NCI-H69 (cell line): Measurements from ENCODE around the gene ELP4.
"Not testable (repeated sequence)": the region's sequence is repeated elsewhere in the genome, so short reads cannot be mapped to it uniquely, and the experiment has no call there.

ENCODE experiments used
- DNase-seq: peaks from one replicate; lab custom pipeline; 2025; lab: John Stamatoyannopoulos, UW

The ELP4 gene, protein sequence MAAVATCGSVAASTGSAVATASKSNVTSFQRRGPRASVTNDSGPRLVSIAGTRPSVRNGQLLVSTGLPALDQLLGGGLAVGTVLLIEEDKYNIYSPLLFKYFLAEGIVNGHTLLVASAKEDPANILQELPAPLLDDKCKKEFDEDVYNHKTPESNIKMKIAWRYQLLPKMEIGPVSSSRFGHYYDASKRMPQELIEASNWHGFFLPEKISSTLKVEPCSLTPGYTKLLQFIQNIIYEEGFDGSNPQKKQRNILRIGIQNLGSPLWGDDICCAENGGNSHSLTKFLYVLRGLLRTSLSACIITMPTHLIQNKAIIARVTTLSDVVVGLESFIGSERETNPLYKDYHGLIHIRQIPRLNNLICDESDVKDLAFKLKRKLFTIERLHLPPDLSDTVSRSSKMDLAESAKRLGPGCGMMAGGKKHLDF

GRCh38 chr11:31509429-31510345 is at the start of gene ELP4, which contains the start of gene IMMP1L:
Gene ELP4 (plus strand): TSS chr11:31509767. CDS start chr11:31509785, 18 bp downstream.
Gene IMMP1L (minus strand): TSS chr11:31509622. CDS start chr11:31463276, 46,346 bp downstream.
- peak; percentile 99 for DNase-seq

- no peak for DNase-seq
Measured at GRCh38 chr11:31464436-31464835, 45.1 kb upstream of the ELP4 start.

DNA sequence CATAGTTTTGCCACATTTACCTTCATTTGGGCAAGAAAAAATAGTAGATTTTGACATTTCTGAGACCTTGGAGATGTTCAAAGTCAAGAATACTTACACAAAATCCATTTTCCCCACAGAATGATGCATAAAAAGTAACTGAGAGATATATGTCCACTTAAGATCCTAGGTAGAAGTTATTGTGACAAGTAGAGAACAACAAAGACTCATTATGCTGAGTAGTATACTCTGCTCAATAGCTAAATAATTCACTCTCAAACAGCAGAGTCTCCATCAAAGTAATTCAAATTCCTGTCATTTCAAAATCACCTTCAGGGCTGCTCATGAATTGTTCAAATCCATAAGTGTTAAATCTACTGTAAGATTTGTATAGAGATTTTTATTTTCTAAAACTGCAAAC is 35.5 kb upstream of the ELP4 start:
- DNase-seq = no peak

DNA sequence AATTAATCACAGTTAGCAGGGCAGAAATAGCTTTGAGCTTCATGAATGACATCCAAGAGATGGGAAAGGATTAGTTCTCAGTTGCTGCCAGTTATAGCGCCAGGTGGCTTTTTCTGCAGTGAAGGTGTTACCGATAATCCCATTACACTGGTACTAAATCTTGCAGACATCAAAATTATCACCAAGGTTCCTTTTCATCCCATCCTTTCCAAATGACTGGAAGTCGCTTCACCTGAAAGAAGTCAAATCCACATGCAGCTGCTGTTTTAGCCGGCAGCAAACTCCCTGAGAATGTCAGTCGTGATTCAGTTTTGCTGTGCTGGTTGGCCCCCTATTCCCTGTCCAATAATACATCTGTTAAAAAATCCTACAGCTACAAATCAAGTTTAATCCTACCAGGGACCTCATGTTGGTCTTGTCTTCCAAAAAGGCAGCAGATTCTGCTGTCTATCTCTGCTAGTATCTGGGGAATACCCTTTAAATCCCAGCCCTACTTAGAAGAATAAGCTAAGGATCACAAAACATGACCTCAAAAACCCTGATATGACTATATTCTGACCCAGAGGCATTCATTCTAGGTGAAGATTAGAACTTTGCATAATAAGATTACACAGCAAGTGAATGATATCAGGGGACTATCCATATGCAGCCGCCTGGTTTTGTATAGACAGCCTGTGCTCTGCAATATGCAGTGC is 31.9 kb upstream of the ELP4 start:
- DNase-seq = peak; percentile 70

- no peak for DNase-seq
Measured at GRCh38 chr11:31478223-31478590, 31.4 kb upstream of the ELP4 start.

- DNase-seq = no peak
Measured at GRCh38 chr11:31479066-31479465, 30.5 kb upstream of the ELP4 start.

DNA sequence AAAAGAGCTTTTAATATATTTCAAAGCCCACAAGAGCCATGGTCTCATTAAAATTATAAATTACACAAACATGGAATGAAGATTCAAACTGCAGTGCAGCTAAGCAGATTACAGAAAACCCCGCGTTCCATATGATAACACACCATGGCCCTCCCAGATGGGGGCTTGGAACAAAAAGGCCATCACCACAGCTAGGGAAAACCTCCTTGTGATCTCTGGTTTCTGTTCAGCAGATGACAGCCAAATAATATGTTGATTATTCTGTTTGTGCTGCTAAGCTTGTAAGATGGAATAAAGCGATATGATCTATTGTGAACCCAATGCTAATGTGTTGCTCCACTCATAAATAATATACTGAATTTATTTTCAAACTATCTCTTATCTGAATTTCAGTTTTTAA is 28.6 kb upstream of the ELP4 start:
- peak; percentile 51 for DNase-seq

DNA sequence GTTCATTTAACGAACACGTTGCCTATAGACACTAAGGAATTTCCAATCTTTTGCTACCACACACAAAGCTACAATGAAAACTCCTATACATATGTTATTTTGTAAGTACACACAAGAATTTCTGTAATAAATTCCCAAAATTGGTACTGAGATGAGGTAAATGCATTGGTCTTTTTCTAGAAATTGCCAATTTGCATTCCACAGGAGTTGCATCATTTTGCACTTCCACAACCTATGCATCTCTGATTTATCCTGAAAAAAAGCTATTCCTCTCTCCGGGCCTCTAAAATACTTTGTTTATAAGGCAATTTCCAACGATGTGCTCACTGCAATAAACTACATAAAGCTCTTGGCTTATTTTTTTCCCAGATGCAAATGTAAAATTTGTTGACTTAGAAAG is 25.1 kb upstream of the ELP4 start:
- DNase-seq = no peak

DNA sequence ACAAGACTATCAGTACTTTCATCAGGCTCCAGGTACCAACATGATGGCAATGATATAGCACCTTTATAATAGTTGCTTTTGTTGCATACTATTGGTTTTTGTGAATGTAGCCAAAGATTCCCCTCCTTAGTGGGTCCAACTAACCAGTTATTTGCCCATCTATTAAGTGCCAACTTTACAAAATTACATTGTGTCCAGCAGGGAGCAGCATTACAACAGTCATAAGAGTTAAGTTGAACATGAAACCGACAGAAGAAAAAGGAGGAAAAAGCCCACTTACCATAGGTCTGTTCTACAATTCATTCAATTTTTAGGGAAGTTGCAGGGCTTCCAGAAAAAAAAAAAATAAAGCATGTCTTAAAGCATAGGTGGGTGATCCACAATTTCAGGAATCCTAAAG is 21.7 kb upstream of the ELP4 start:
- DNase-seq = peak; percentile 72

- no peak for DNase-seq
Measured at GRCh38 chr11:31492320-31492913, 17.1 kb upstream of the ELP4 start.

DNA sequence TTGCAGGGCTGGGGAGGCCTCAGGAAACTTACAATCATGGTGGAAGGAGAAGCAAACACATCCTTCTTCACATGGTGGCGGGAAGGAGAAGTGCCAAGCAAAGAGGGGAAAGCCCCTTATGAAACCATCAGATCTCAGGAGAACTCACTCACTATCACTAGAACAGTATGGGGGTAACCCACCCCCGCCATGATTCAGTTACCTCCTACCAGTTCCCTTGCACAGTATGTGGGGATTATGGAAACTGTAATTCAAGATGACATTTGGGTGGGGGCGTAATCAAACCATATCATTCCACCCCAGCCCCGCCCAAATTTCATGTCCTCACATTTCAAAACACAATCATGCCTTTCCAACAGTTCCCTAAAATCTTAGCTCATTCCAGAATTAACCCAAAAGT is 16.3 kb upstream of the ELP4 start:
- no peak for DNase-seq

- not testable (repeated sequence) for DNase-seq
Measured at GRCh38 chr11:31493762-31494161, 15.8 kb upstream of the ELP4 start.

- peak; percentile 76 for DNase-seq
Measured at GRCh38 chr11:31499576-31500178, 9.9 kb upstream of the ELP4 start.

DNA sequence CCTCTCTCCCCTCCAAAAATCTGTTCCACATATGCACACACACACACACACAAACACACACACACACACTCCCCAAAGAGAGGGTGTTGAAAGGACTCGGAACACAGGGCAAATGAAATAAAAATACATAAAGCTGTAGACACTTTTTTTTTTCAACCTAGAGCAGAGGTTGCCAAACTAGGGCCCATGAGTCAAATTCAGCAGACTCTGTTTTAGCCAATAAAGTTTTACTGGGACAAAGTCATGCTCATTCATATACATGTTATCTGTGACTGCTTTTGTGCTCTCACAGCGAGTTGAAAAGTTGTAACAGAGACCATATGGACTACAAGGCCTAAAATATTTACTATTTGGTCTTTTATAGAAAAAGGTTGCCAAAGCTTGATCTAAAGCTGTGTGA is 9.0 kb upstream of the ELP4 start:
- DNase-seq = no peak

DNA sequence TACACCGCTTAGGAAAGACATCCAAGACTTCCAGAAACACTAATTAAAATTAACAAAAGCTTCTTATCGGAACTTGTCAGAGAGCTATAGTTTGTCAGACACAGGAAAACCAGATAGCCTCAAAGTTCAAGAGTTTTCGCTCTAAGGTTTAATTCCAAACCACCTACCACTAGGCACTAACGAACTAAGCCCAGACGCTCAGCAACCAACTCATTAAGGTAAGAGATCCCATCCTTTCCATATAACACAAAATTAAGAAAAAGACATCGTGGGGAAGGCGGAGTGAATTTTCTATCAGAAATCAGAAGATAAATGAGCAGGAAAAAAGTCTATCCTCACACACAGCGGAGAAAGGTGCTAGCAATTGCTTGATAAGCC is 527 bp upstream of the ELP4 start:
- DNase-seq = peak; percentile 59

- DNase-seq = peak; percentile 41
Measured at GRCh38 chr11:31512117-31512516, 2.5 kb downstream of the ELP4 start.

DNA sequence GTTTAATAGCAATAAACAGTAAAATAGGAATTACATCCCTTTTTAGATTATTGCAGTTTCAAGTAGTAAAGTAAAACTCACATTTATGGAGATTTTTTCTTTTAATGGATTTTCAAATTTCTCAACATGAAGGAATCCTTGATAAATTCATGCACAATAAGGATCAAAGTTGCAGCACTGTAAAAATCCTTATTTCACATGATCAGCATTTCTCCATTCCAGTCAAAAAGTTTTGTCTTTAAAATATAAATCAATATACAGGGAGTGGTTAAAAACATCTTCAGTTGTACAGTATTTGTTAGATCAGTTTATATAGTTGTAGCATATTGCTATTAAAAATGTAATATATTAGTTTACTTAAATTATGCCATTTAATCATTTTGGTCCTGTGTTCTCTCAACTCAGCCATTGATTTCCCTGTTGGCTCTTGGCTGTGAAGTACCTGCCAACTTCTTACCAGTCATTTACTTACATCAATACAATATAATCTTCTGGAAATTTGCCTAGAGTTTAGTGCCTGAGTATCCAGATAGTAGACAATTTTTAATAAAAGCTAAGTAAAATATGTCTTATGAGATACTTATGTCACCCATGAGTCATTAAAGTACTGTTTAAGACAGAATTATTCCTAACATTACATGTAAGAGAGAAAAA is 12.1 kb downstream of the ELP4 start:
- DNase-seq = no peak

GRCh38 chr11:31529189-31529588 is 19.6 kb downstream of the ELP4 start:
- DNase-seq = no peak

- DNase-seq = no peak
Measured at GRCh38 chr11:31529701-31530100, 20.1 kb downstream of the ELP4 start.

GRCh38 chr11:31531293-31531692 is 21.7 kb downstream of the ELP4 start:
- no peak for DNase-seq

DNA sequence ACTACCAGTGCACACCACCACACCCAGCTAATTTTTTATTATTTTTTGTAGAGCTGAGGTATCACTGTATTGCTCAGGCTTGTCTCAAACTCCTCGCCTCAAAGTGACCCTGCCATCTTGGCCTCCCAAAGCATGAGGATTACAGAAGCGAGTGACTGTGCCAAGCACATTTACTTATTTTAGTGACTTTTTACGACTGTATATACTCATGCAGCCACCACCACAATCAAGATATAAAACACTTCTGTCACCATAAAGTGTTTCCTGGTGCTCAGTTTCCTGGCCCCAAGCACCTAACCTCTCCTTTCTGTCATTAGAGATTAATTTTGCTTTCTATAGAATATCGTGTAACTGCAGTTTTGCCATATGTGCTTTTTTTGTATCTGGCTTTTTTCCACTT is 25.9 kb downstream of the ELP4 start:
- no peak for DNase-seq
